ENCODE data around the gene POLR1B. TPM values are rescaled to one million over a fixed set of nuclear protein-coding genes. Genes with fewer than 3 reads are reported as not detected.
"Not testable (repeated sequence)": the region's sequence is repeated elsewhere in the genome, so short reads cannot be mapped to it uniquely, and the experiment has no call there.

POLR1B gene
- total RNA-seq, 1 donor from 2014 or later, result 12.1 TPM

- DNase-seq (ENCODE audit: low spot score), result no peak
- Mint-ChIP-seq H3K9me3 (ENCODE audit: low read depth) (no peaks in the 10 kb centered on the region), H3K27me3 (ENCODE audit: low read depth) (no peaks in the 10 kb centered on the region), H3K36me3 (ENCODE audit: low read depth) (peaks cover 28% of the 10 kb centered on the region), H3K27ac (ENCODE audit: unreplicated experiment) (no peak overlapping the region), H3K4me3 (ENCODE audit: unreplicated experiment) (no peak overlapping the region), H3K4me1 (ENCODE audit: low read depth) (no peaks in the 10 kb centered on the region)
- no peak for TF ChIP-seq CTCF (IDR thresholded peaks at IDR 0.05)
Measured at GRCh38 chr2:112530728-112531127, 11.5 kb upstream of the POLR1B start.

GRCh38 chr2:112534826-112535225 lies 7.4 kb upstream of the POLR1B start:
- H3K36me3 Mint-ChIP-seq (ENCODE audit: low read depth), result peaks cover 18% of the 10 kb centered on the region
- DNase-seq (ENCODE audit: low spot score), result no peak
- no peak overlapping the region for H3K4me3 Mint-ChIP-seq (ENCODE audit: unreplicated experiment)
- TF ChIP-seq CTCF (IDR thresholded peaks at IDR 0.05), result no peak
- no peaks in the 10 kb centered on the region for H3K4me1 Mint-ChIP-seq (ENCODE audit: low read depth)
- H3K9me3 Mint-ChIP-seq (ENCODE audit: low read depth), result no peaks in the 10 kb centered on the region
- H3K27me3 Mint-ChIP-seq (ENCODE audit: low read depth), result no peaks in the 10 kb centered on the region
- no peak overlapping the region for H3K27ac Mint-ChIP-seq (ENCODE audit: unreplicated experiment)

- not testable (repeated sequence) for H3K27ac Mint-ChIP-seq (ENCODE audit: unreplicated experiment); DNase-seq (ENCODE audit: low spot score); H3K4me1 Mint-ChIP-seq (ENCODE audit: low read depth); H3K9me3 Mint-ChIP-seq (ENCODE audit: low read depth); H3K4me3 Mint-ChIP-seq (ENCODE audit: unreplicated experiment); H3K27me3 Mint-ChIP-seq (ENCODE audit: low read depth)
- H3K36me3 Mint-ChIP-seq (ENCODE audit: low read depth), result peaks cover 10% of the 10 kb centered on the region
Measured at GRCh38 chr2:112536665-112537064, 5.6 kb upstream of the POLR1B start.

- Mint-ChIP-seq H3K9me3 (ENCODE audit: low read depth) (no peaks in the 10 kb centered on the region), H3K4me1 (ENCODE audit: low read depth) (peaks cover 6% of the 10 kb centered on the region), H3K36me3 (ENCODE audit: low read depth) (no peaks in the 10 kb centered on the region), H3K27ac (ENCODE audit: unreplicated experiment) (no peak overlapping the region), H3K4me3 (ENCODE audit: unreplicated experiment) (no peak overlapping the region), H3K27me3 (ENCODE audit: low read depth) (no peaks in the 10 kb centered on the region)
- TF ChIP-seq CTCF (IDR thresholded peaks at IDR 0.05), result no peak
- DNase-seq (ENCODE audit: low spot score), result no peak
Measured at GRCh38 chr2:112539306-112539705, 3.0 kb upstream of the POLR1B start.

- peaks cover 6% of the 10 kb centered on the region for H3K4me1 Mint-ChIP-seq (ENCODE audit: low read depth)
- no peaks in the 10 kb centered on the region for H3K36me3 Mint-ChIP-seq (ENCODE audit: low read depth)
- H3K4me3 Mint-ChIP-seq (ENCODE audit: unreplicated experiment), result no peak overlapping the region
- no peaks in the 10 kb centered on the region for H3K27me3 Mint-ChIP-seq (ENCODE audit: low read depth)
- no peak overlapping the region for H3K27ac Mint-ChIP-seq (ENCODE audit: unreplicated experiment)
- TF ChIP-seq CTCF (IDR thresholded peaks at IDR 0.05), result no peak
- H3K9me3 Mint-ChIP-seq (ENCODE audit: low read depth), result no peaks in the 10 kb centered on the region
- no peak for DNase-seq (ENCODE audit: low spot score)
Measured at GRCh38 chr2:112540906-112541305, 1.4 kb upstream of the POLR1B start.

GRCh38 chr2:112541315-112542122 lies 746 bp upstream of the POLR1B start:
- no peak for DNase-seq (ENCODE audit: low spot score)
- no peak overlapping the region for H3K4me3 Mint-ChIP-seq (ENCODE audit: unreplicated experiment)
- H3K27ac Mint-ChIP-seq (ENCODE audit: unreplicated experiment), result no peak overlapping the region
- H3K4me1 Mint-ChIP-seq (ENCODE audit: low read depth), result peaks cover 6% of the 10 kb centered on the region
- no peaks in the 10 kb centered on the region for H3K27me3 Mint-ChIP-seq (ENCODE audit: low read depth)
- no peaks in the 10 kb centered on the region for H3K9me3 Mint-ChIP-seq (ENCODE audit: low read depth)
- no peak for TF ChIP-seq CTCF (IDR thresholded peaks at IDR 0.05)
- H3K36me3 Mint-ChIP-seq (ENCODE audit: low read depth), result no peaks in the 10 kb centered on the region

Measured in chondrocyte (in vitro differentiated cells).